NK-92 (cell line): Measurements from ENCODE around the gene SCN1B.
"Not testable (repeated sequence)": the region's sequence is repeated elsewhere in the genome, so short reads cannot be mapped to it uniquely, and the experiment has no call there.

Experiments
- DNase-seq: peaks from one replicate; lab custom pipeline; 2025; ENCODE audit not compliant: unreplicated experiment; lab: John Stamatoyannopoulos, UW

SCN1B gene

GRCh38 chr19:35030257-35031071, at the start of gene SCN1B:
SCN1B (plus strand) TSS chr19:35030470; CDS start chr19:35030821, 351 bp downstream.
- DNase-seq: no peak

GRCh38 chr19:34982275-34982674, 48.0 kb upstream of the SCN1B start:
- DNase-seq: no peak

- no peak for DNase-seq
Observed at GRCh38 chr19:34983786-34984185, 46.5 kb upstream of the SCN1B start.

GRCh38 chr19:34984287-34984686, 46.0 kb upstream of the SCN1B start:
- DNase-seq: no peak

- DNase-seq: no peak
Observed at GRCh38 chr19:34985249-34986022, 44.8 kb upstream of the SCN1B start.

GRCh38 chr19:34988119-34988518, 42.2 kb upstream of the SCN1B start:
- no peak for DNase-seq

GRCh38 chr19:34989298-34989697, 41.0 kb upstream of the SCN1B start:
- DNase-seq: no peak

GRCh38 chr19:34990578-34991192, 39.6 kb upstream of the SCN1B start:
- DNase-seq: no peak

- no peak for DNase-seq
Observed at GRCh38 chr19:34991542-34992333, 38.5 kb upstream of the SCN1B start.

- not testable (repeated sequence) for DNase-seq
Observed at GRCh38 chr19:34992582-34992981, 37.7 kb upstream of the SCN1B start.

GRCh38 chr19:34994286-34994642, 36.0 kb upstream of the SCN1B start:
- no peak for DNase-seq

GRCh38 chr19:34994643-34995541, 35.4 kb upstream of the SCN1B start:
- no peak for DNase-seq

GRCh38 chr19:34995551-34995950, 34.7 kb upstream of the SCN1B start:
- no peak for DNase-seq

GRCh38 chr19:34997071-34997617, 33.1 kb upstream of the SCN1B start:
- DNase-seq: no peak

GRCh38 chr19:34998224-34998623, 32.0 kb upstream of the SCN1B start:
- DNase-seq: not testable (repeated sequence)

- no peak for DNase-seq
Observed at GRCh38 chr19:34998777-34999497, 31.3 kb upstream of the SCN1B start.

- no peak for DNase-seq
Observed at GRCh38 chr19:34999498-35000337, 30.6 kb upstream of the SCN1B start, which contains the start of gene GRAMD1A. GRAMD1A (plus strand) TSS chr19:35000323; CDS start chr19:35000479, 156 bp downstream.

- no peak for DNase-seq
Observed at GRCh38 chr19:35000338-35000646, 30.0 kb upstream of the SCN1B start.
